HL-60 (cell line): ENCODE data around the gene NRCAM.

ENCODE experiments used
- DNase-seq, 2 experiments: peaks; one replicate each; pipeline ENCODE4 v3.0.0-alpha.2; 2010 to 2020; ENCODE audit warnings: low read depth in 1 of 2, low spot score in 1 of 2
- H3K27ac ChIP-seq: fragments of 250-450 bp; sonication (Bioruptor Pico); replicated peaks from 2 replicates; pipeline ENCODE4 v1.5.1; 2020; ENCODE audit warnings: mild to moderate bottlenecking, moderate library complexity
- H3K27me3 ChIP-seq: fragments of 250-450 bp; sonication (Bioruptor Pico); 2 replicates; pipeline ENCODE4 v1.5.1; 2021; ENCODE audit warnings: mild to moderate bottlenecking, moderate library complexity; ENCODE audit not compliant: insufficient read depth, poor library complexity, severe bottlenecking
- H3K4me3 ChIP-seq: replicated peaks from 2 replicates; pipeline ENCODE4 v1.5.1; 2011; ENCODE audit warnings: mild to moderate bottlenecking, control low read depth, low read length; ENCODE audit not compliant: insufficient read depth
- GABPA ChIP-seq: IDR thresholded peaks from 2 replicates; pipeline ENCODE4 v1.6.1; 2012; ENCODE audit warnings: low read depth
- POLR2AphosphoS5 ChIP-seq: IDR thresholded peaks from 2 replicates; pipeline ENCODE4 v1.6.1; 2012; ENCODE audit warnings: low read depth
- REST ChIP-seq: IDR thresholded peaks from 2 replicates; pipeline ENCODE4 v1.6.1; 2012; ENCODE audit warnings: low read depth; ENCODE audit not compliant: insufficient replicate concordance
- SPI1 ChIP-seq: IDR thresholded peaks from 2 replicates; pipeline ENCODE4 v1.6.1; 2012; ENCODE audit warnings: low read depth, mild to moderate bottlenecking, borderline replicate concordance
- TF ChIP-seq, protein P1 (sequence below): IDR thresholded peaks from one replicate; pipeline ENCODE4 v1.5.1; 2011; ENCODE audit warnings: low read length, control low read depth, inconsistent platforms; ENCODE audit not compliant: insufficient read depth

The NRCAM gene

DNA sequence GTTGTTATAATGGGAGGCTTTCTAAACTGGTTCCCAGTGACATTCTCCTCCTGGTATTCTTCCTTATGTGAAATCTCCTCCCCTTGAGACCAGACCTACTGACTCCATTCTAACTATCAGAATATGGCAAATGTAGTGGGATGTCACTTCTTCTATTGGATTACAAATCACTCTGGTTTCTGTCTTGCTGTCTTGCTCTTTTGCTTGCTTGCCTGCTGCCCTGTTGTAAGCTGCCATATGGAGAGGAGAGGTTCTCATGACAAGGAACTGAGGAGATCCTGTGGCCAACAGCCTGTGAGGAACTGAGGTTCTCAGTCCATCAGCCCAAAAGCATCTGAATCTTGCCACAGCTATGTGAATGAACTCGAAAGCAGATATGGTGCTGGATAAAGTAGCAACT lies 4.7 kb upstream of the NRCAM start:
- Histone ChIP-seq H3K27ac (no peak overlapping the region), H3K4me3 (no peak overlapping the region), H3K27me3 (peaks cover 19% of the 10 kb centered on the region)
- DNase-seq = no peak
- no peak for TF ChIP-seq SPI1
- TF ChIP-seq, protein P1, sequence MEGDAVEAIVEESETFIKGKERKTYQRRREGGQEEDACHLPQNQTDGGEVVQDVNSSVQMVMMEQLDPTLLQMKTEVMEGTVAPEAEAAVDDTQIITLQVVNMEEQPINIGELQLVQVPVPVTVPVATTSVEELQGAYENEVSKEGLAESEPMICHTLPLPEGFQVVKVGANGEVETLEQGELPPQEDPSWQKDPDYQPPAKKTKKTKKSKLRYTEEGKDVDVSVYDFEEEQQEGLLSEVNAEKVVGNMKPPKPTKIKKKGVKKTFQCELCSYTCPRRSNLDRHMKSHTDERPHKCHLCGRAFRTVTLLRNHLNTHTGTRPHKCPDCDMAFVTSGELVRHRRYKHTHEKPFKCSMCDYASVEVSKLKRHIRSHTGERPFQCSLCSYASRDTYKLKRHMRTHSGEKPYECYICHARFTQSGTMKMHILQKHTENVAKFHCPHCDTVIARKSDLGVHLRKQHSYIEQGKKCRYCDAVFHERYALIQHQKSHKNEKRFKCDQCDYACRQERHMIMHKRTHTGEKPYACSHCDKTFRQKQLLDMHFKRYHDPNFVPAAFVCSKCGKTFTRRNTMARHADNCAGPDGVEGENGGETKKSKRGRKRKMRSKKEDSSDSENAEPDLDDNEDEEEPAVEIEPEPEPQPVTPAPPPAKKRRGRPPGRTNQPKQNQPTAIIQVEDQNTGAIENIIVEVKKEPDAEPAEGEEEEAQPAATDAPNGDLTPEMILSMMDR = no peak
- no peak for TF ChIP-seq GABPA
- no peak for TF ChIP-seq POLR2AphosphoS5
- TF ChIP-seq REST = no peak

DNA sequence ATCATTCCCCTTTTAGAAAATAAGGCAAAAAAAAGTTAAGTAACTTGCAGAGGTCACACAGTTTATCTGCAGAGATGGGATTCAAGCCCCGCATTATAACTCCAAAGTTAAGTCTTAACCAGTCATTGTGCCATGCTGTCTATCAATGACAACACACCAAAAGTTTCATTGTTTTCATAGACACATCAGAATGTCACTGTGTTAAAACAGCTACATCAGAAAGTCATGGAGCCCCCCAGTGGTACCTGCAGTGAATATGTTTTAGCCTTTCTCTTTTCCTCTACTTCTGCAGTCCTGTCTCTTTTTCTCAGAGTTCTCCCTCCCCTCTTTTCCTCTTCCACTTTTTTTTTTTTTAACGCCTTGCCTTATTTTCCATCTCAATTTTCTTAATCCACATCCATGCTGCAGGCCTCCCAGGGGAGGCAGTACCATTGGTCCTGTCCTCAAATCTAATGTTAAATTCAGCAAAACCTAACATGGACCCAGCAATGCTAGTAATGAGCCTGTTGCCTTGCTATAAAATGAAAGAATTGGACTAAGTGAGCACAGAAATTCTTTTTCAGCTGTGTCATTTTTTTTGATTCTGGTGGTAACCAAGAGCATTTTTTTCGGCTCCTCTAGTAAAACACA lies 3.8 kb upstream of the NRCAM start:
- Histone ChIP-seq H3K27me3 (peaks cover 24% of the 10 kb centered on the region), H3K27ac (no peak overlapping the region), H3K4me3 (no peak overlapping the region)
- peak in 1 of 2 experiments; percentile 22 for DNase-seq
- TF ChIP-seq GABPA = no peak
- TF ChIP-seq, protein P1 = peak; percentile 40

GRCh38 chr7:108457871-108458270 lies 1.6 kb upstream of the NRCAM start:
- no peak for DNase-seq
- no peak for TF ChIP-seq GABPA
- no peak for TF ChIP-seq REST
- TF ChIP-seq, protein P1 = no peak
- no peak for TF ChIP-seq POLR2AphosphoS5
- no peak for TF ChIP-seq SPI1
- Histone ChIP-seq H3K27ac (no peak overlapping the region), H3K27me3 (peaks cover 46% of the 10 kb centered on the region), H3K4me3 (no peak overlapping the region)
